HG03442 (cell line): ENCODE measurements around the gene ASB13.

Experiments used
- ATAC-seq: cut with Tn5 transposase; IDR thresholded peaks from one replicate; pipeline ENCODE4 v1.9.1; 2021; ENCODE audit warnings: mild to moderate bottlenecking, moderate library complexity; ENCODE audit not compliant: unreplicated experiment

The ASB13 gene

GRCh38 chr10:5666008-5666840 is at the start of gene ASB13:
TSS of gene ASB13 (minus strand) at chr10:5666595. CDS start at chr10:5666551, 44 bp downstream.
- peak; percentile 52 for ATAC-seq

- ATAC-seq = no peak
Observed at GRCh38 chr10:5711642-5712041, 45.2 kb upstream of the ASB13 start.

- no peak for ATAC-seq
Observed at GRCh38 chr10:5710859-5711258, 44.5 kb upstream of the ASB13 start.

- ATAC-seq = no peak
Observed at GRCh38 chr10:5709865-5710264, 43.5 kb upstream of the ASB13 start.

- no peak for ATAC-seq
Observed at GRCh38 chr10:5708356-5708755, 42.0 kb upstream of the ASB13 start.

- no peak for ATAC-seq
Observed at GRCh38 chr10:5698062-5698461, 31.7 kb upstream of the ASB13 start.

GRCh38 chr10:5697342-5697741 is 30.9 kb upstream of the ASB13 start:
- ATAC-seq = no peak

GRCh38 chr10:5694573-5694972 is 28.2 kb upstream of the ASB13 start:
- ATAC-seq = no peak

- ATAC-seq = peak; percentile 82
Observed at GRCh38 chr10:5692461-5693358, 26.3 kb upstream of the ASB13 start.

- ATAC-seq = no peak
Observed at GRCh38 chr10:5691786-5692185, 25.4 kb upstream of the ASB13 start.

GRCh38 chr10:5688587-5688986 is 22.2 kb upstream of the ASB13 start:
- ATAC-seq = no peak

GRCh38 chr10:5685764-5686240 is 19.4 kb upstream of the ASB13 start:
- no peak for ATAC-seq

GRCh38 chr10:5684971-5685763 is 18.8 kb upstream of the ASB13 start:
- ATAC-seq = peak; percentile 51

- peak; percentile 72 for ATAC-seq
Observed at GRCh38 chr10:5684318-5684970, 18.0 kb upstream of the ASB13 start, which contains the start of gene TASOR2. TSS of gene TASOR2 (plus strand) at chr10:5684838. CDS start at chr10:5720643, 35,805 bp downstream.

GRCh38 chr10:5683065-5683464 is 16.7 kb upstream of the ASB13 start:
- ATAC-seq = no peak

GRCh38 chr10:5681930-5682329 is 15.5 kb upstream of the ASB13 start:
- ATAC-seq = no peak

GRCh38 chr10:5679606-5680005 is 13.2 kb upstream of the ASB13 start:
- ATAC-seq = no peak

GRCh38 chr10:5679037-5679435 is 12.6 kb upstream of the ASB13 start:
- ATAC-seq = no peak

- no peak for ATAC-seq
Observed at GRCh38 chr10:5678397-5679036, 12.1 kb upstream of the ASB13 start.
